Superior temporal gyrus (tissue), 1 donor: ENCODE measurements around the gene C19orf25.
A peak's percentile ranks its signal among the peaks of the same experiment; 100 is the strongest.
"Not testable (repeated sequence)": the region's sequence is repeated elsewhere in the genome, so short reads cannot be mapped to it uniquely, and the experiment has no call there.

Experiments
- DNase-seq: peaks from one replicate; pipeline ENCODE4 v3.0.0-alpha.2; 2016; ENCODE audit errors: extremely low spot score

Gene C19orf25

DNA sequence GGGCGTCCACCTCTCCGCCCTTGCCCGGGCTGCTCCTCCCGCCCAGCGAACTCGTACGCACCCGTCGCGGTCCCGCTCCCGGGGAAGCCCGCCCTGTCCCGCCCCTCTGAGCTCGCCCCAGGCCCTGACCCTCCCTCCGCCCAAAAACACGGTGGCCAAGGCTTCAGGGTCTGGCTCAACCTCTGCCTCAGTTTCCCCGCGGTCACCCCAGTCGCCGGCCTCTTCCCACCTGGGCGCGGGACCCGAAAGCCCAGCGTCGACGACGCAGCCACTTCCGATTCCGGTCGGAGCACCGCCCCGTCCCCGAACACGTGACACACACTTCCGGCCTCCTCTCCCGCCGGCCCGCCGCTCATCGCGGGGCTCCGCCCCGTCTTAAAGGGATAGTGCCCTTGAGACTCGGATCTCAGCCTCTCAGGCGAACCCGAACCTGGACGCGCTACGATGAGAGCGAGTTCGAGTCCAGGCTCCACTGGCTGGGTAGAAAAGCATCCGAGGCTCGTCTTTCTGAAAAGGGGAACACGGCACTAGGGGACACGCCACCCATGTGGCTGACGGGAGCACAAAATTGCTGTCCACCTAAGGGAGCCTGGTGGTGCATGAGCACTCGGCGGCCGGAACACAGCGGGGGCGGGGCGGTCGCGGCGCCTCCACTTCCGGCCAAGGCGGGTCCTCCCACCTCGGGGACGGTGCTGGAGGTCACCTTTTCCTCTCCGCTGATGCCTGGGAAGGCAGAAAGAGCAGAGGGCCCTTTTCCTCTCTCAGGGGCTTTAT lies at the start of gene C19orf25:
Gene C19orf25 (minus strand): TSS at position 282 of the 774 bp plus-strand sequence. CDS start 312 bp downstream, outside the sequence.
- DNase-seq = peak; percentile 97

DNA sequence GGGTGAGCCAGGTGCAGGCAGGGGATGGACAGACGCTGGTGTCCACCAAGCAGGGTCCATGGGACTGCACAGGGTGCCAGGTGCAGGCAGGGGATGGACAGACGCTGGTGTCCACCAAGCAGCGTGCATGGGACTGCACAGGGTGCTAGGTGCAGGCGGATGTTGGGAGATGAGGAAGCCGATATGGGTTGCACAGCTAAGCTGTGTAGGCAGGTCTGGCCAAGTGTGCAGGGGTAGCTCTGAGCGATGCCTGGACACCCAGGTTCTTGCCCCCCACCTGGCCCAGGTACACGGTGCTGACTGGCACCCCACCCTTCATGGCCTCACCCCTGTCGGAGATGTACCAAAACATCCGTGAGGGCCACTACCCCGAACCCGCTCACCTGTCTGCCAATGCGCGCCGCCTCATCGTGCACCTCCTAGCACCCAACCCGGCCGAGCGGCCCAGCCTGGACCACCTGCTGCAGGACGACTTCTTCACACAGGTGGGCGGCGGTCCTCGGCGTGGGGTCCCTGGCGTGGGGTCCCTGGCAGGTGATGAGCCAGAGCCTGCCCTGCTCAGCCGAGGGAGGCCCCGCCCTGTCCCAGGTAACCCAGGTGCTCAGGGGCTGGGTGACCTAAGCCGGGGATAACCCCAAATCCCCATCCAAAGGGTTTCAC lies 48.8 kb upstream of the C19orf25 start:
- DNase-seq = no peak

DNA sequence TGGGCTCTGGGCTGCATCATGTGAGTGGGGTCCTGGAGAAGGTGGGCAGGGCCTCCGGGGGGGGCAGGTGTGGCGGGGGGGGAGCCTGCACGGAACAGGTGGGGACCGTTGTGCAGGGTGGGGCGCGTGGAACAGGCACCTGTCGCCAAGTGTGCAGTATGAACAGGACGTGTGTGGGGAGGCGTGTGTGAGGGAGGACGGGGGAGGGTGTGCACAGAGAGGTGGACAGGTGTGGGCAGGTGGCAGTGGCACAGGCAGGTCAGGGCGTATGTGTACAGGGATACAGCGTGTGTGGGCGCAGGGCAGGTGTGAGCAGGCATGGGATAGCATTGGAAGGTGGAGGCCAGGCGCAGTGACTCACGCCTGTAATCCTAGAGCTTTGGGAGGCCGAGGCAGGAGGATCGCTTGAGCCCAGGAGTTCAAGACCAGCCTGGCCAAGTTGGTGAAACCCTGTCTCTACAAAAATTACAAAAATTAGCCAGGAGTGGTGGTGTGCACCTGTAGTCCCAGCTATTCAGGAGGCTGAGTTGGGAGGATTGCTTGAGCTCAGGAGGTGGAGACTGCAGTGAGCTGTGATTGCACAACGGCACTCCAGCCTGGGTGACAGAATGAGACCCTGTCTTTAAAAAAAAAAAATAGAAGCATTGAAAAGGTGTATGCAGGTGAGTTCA lies 48.1 kb upstream of the C19orf25 start:
- no peak for DNase-seq

DNA sequence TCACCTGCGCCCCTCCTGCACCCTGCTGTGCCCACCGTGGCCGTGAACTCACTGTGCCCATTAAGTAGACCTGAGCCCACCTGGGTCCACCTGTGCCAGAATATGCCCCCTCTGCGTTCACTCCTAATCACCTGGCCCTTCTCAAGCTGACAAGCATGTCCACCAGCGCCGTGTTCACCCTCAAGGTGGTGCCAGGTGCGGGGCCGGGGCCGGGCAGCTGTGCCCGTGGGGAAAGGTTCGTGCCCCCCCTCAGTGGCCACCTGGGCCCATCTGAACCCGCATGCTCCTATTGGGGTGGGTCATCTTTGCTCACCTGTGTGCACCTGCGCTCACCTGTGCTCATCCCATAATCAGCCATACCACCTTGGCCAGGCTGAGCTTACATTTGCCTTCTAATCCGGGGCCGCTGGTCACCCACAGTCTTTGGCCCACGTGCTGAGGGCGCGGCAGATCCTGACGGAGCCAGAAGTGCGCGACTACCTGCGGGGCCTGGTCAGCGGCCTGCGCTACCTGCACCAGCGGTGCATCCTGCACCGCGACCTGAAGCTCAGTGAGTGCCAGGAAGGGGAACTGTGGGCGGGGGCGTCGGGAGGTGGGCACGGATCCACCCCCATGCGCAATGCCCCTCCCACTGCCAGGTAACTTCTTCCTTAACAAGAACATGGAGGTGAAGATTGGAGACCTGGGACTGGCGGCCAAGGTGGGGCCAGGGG lies 47.2 kb upstream of the C19orf25 start:
- DNase-seq = no peak

DNA sequence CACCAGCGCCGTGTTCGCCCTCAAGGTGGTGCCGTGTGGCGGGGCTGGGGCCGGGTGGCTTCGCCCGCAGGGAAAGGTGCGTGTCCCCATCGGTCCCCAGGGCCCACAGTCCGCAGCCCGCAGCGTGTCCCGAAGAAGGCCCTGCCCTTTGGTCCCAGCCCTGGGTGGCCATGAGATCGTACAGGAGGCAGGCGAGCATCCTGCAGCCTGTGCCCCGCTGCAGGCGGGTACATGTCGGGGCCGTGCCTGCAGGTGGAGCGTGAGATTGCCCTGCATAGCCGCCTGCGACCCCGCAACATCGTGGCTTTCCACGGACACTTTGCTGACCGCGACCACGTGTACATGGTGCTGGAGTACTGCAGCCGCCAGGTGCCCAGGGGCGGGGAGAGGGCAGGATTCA lies 46.3 kb upstream of the C19orf25 start:
- no peak for DNase-seq

DNA sequence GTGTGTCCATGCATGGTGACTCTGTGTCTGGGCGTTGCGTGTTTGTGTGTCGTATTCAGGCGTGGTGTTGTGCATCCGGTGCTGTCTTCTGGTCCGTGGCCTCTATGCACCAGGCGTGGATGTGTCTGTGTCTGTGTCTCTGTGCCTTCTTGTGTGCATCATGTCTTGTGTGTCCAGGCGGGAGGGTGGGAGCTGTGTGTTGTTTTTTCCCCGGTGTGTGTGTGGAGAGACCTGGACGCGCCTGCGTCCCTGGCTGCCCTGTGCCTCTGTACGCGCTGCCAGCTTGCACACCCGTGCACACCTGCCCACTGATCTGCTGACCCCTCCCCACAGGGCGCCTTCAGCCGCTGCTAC lies 45.9 kb upstream of the C19orf25 start:
- no peak for DNase-seq

DNA sequence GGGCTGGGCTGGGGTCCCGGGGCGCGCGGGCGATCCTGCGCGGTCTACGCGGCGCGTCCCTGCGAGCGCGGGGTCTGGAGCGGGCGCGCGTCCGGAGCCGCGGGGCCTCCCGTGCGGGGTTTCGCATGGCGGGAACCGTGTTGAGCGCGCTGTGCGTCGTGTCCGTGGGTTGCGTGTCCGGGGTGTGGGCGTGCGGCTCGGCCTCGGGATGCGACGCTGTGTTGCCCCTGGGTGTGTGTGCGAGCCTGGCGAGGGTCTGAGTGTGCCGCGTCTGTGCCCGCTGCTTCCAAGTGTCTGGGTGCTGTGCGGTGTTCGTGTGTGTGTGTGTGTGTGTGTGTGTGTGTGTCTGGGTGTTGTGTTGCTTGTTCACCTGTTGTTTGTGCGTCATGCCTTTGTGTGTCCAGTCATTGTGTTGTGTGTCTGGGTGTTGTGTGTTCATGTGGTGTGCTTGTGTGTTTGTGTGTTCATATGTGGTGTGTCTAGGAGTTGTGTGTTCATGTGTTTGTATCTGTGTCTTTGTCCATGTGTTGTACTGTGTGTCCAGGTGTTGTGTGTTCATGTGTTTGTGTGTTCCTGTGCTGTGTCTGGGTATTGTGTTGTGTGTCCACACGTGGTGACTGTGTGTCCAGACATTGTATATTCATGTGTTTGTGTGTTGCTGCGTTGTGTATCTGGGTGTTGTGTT lies 45.4 kb upstream of the C19orf25 start:
- no peak for DNase-seq

DNA sequence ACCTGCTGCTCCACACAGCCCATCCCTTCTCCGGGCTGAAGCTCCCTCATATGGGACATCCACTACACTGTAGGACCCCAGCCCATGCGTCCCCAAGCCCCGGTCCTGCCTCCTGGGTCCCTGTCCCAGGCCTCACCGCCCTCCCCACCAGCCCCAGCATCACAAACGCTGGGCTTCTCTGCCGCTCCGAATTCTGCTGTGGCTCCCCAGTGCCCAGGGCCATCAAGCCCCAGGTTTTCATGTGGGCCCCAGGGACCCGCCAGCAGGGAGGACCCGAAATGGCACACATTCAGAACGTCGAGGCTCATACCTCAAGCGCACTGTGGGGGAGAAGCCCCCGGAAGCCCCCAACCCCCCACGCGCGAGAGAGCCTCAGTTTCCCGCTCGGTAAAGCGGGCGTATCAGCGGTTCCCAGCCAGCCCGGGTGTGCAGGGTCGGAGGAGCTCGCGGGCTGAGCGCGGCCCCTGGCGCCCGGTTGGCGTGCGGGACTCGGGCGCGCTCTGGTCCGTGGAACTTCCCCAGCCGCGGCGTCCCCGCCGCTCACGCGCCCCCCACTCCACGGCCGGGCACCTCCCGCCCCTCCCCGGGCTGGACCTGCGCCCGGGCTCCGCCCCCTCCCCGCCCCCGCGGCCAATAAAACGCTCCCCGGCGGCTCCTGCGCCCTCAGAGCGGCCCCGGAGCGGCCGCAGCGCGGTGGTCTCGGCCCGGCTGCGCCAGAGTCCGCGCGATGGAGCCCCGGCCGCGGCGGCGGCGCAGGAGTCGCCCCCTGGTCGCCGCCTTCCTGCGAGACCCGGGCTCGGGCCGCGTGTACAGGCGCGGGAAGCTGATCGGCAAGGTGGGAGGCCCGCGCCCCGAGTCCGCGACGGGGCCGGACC lies 44.6 kb upstream of the C19orf25 start, which contains the start of gene PLK5:
Gene PLK5 (plus strand): TSS at position 666 of the 875 bp plus-strand sequence. CDS start 2,920 bp downstream, outside the sequence.
- no peak for DNase-seq

DNA sequence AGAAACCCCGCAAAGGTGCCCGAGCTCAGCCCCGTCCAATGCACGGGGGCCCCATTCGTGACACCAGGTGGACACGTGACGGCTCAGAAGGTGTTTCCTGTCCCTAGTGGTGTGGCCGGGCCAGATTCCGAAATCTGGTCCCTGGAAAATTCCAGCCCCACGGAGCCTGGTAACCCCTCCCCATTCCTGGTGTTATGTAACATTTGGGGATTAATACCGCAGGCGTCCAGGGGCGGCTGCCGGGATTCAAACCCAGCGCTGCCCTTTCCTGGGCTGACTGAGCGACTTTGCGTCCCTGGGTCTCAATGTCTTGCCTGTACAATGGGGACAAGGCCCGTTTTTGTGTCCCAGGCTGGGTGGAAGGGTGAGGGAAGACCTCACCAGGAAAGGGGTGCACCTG lies 43.8 kb upstream of the C19orf25 start:
- DNase-seq = no peak

DNA sequence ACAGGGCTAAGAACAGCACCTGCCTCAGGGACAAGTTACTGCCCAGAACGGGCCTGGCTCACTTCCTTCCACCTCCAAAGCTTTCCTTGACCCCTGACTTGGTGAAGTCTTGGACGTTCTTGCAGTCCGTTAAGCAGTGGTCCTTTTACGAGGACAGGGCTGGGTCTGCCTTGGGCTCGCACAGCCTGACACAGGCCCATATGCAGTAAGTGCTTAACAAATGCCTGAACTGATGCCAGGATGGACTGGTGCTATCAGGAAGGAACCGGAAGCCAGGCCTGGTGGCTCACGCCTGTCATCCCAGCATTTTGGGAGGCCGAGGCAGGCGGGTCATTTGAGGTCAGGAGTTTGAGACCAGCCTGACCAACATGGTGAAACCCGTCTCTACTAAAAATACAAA lies 43.0 kb upstream of the C19orf25 start:
- peak; percentile 7 for DNase-seq

DNA sequence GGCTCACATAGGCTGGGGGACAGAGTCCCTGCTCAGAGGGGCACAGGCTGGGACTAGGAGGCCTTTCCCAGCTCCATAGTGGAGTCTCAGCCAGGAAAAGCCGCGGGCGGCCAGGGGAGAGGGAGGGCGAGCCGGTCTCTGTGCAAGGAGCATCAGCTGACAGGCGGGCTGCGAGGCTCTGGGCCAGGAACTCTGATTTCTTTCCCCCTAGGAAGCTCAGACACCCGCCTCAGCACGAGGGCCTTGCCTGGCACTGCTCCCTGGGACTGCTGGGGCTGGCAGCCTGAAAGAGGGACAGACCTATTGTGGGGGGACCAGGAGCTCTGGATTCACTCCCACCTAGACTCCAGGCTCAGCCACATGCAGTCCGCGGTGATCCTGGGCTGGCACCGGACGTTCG lies 42.6 kb upstream of the C19orf25 start:
- DNase-seq = peak; percentile 33

DNA sequence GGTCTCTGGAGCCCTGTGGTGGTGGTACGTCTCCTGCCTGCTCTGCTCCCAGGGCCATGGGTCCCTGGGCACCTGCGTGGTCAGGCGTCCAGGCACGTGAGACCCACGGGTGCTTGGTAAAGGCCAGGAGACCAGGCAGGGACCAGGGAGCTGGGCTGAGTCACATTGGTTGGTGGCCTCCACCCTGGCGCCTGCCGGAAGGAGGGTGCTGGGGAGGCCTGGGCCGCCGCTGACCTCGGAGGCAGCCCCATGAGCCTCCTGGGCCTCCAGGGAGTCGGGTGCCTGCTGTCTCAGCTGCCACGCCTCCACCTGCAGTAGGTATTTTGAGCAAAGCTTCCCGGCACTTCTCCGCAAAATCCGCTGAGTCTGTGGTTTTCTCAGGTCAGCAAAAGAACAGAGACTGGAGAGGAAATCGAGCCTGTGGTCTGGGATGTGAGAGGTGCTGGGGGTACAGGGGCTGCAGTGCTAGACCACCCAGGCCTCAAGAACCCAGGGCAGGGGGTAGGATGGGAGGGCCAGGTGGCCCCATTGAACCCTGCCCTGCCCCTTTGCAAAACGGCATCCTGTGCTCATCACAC lies 41.3 kb upstream of the C19orf25 start:
- no peak for DNase-seq

DNA sequence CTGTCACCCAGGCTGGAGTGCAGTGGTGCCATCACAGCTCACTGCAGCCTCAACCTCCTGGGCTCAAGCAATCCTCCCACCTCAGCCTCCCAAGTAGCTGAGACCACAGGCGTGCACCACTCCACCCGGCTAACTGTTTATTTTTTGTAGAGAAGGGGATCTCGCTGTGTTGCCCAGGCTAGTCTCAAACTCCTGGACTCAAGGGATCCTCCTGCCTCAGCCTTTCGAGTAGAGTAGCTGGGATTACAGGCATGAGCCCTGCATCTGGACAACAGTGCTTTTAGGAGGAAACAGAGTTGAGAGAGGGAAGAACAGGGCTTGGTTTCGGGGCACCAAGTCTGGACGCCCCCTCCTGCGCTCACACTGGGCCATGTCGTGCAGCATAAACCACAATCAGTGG lies 40.8 kb upstream of the C19orf25 start:
- DNase-seq = not testable (repeated sequence)

DNA sequence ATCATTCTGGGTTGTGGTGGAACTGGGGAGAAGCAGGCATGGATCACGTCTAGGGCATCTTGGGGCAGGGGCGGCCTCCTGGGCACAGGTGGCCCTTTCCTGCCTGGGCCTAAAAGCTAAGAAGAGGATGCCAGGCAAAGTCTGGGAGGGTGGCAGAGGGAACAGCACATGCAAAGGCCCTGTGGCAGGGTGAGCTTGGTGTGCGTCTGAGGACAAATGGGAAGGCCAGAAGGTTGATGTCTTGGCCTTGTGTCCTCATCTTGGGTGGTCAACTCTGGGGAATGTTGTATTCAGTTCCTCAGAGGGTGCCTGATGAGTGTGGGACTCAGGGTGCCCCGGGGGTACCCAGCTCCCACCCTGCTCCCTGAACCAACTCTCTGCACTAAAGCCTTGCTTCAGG lies 39.5 kb upstream of the C19orf25 start:
- DNase-seq = no peak

DNA sequence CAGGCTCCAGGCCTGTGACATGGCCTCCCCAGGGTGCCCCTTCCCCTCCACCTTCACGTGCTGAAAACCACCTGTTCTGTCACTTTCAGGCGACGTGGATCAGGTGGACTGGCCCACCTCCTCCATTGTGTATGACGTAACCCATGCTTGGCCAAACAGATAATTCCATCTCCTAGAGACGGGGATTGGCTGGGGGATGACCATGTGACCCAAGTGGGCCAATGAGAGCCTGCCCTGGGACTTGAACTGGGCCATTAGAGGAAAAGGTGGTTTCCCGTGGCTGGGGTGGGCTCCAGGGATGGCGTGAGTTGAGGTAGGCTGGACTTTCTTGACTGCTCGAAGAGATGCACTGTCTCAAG lies 37.4 kb upstream of the C19orf25 start:
- DNase-seq = no peak

DNA sequence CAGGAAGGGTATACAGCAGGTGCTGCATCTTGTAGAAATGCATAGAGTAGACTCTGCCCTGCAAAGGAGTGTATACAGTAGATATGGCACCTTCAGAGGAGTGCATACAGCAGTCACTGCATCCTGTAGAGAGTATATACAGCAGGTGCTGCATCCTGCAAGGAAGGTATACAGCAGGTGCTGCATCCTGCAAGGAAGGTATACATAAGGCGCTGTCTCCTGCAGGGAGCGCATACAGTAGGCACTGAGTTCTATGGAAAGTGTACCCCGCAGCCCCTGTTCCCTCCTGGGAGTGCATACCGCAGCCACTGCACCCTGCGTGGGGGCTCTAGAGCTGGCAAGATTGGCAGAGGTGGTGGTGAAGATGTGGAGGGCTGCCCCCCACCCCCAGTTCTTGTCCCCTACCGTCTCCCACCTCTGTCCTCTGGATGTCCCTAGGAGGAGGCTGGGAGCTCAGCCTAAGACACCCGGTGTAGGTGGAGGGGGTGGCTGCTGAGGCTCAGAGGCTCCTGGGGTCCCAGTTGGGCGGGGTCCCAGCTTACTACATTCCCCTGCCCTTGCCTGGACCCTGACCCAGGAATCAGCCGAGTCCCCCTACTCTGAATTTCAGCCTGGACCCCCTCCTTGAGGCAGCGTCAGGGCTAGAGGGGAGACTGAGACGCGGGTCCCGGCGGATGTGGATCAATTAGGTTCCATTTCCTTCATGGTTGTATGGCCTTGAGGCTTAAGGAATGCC lies 36.1 kb upstream of the C19orf25 start:
- DNase-seq = no peak

DNA sequence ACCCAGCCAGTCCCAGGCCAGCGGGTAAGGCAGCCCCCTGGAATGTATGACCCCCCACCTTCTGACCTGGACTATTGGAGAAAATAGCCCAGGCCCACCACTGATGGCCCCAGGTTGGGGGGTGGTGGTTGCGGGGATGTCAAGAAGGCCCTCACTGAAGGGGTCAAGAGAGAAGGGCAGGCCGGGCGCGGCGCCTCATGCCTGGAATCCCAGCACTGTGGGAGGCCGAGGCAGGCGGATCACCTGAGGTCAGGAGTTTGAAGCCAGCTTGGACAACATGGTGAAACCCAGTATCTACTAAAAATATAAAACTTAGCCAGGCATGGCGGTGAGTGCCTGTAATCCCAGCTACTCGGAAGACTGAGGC lies 35.3 kb upstream of the C19orf25 start:
- DNase-seq = no peak

DNA sequence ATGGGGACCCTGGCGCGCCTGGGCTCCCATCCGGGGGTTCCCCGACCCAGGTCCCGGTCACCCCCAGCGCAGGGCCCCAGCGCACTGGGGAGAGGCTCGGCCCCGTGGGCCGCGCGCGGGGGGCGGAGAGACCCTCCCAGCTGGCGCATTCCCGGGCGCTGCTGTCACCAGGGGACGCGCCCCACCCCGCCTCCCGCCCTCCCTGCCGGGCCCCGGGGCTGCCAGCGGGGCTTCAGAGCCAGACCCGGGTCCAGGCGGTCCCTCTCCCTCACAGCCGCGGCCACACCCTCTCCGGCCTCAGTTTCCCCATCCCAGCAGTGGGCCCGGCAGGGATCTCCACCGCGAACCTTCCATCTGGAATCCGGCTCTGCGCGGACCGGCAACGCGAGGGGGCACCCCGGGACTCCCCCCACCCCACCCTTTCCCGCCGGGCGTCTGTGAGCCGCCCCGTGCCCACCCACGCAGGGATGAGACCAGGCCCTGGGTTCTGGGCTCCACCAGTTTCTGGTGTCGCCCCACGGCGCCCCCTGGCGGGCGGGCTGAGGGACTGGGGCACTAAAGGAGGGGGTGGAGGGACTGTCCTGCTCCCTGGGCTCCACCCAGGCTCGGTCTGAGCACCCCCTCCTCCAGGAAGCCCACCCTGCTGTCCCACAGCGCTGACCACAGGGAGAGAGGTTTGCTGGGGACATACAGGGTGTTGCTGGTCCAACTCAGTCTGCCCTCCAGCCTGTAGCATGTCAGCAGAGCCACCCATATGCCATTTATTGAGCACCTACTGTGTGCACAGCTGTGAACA lies 34.7 kb upstream of the C19orf25 start:
- DNase-seq = no peak
